NT2/D1 (cell line): Measurements from ENCODE around the gene TBC1D22B.

Source experiments
- SUZ12 ChIP-seq: IDR thresholded peaks from 2 replicates; pipeline ENCODE4 v1.6.1; 2011; ENCODE audit not compliant: insufficient read length, insufficient read depth; ENCODE audit errors: extremely low read depth
- YY1 ChIP-seq: IDR thresholded peaks from 2 replicates; pipeline ENCODE4 v1.6.1; 2011; ENCODE audit not compliant: insufficient read length, insufficient read depth
- ZNF274 ChIP-seq: IDR thresholded peaks from 2 replicates; pipeline ENCODE4 v1.6.1; 2011; ENCODE audit warnings: mild to moderate bottlenecking, low read depth, low read length

- TF ChIP-seq SUZ12 (no peak), ZNF274 (no peak), YY1 (no peak)
These were observed 2.7 kb upstream of the TBC1D22B start for GRCh38 chr6:37254881-37255280.
